Chondrocyte (in vitro differentiated cells): Measurements from ENCODE around the gene CEMP1. TPM values are rescaled to one million over a fixed set of nuclear protein-coding genes. Genes with fewer than 3 reads are reported as not detected.
A peak's percentile ranks its signal among the peaks of the same experiment; 100 is the strongest.

Experiments used
- DNase-seq: peaks from one replicate; pipeline ENCODE4 v3.0.0; 2021; ENCODE audit warnings: mixed read lengths, low spot score
- H3K27ac Mint-ChIP-seq: one replicate; pipeline ENCODE4 v1.8.0; 2021; ENCODE audit warnings: mild to moderate bottlenecking, moderate library complexity, mixed read lengths; ENCODE audit not compliant: unreplicated experiment
- H3K27me3 Mint-ChIP-seq: 2 replicates; pipeline ENCODE4 v1.8.0; 2021; ENCODE audit warnings: low read depth, mixed read lengths
- H3K36me3 Mint-ChIP-seq: 2 replicates; pipeline ENCODE4 v1.8.0; 2021; ENCODE audit warnings: low read depth, mixed read lengths
- H3K4me1 Mint-ChIP-seq: 2 replicates; pipeline ENCODE4 v1.8.0; 2021; ENCODE audit warnings: low read depth, mild to moderate bottlenecking, mixed read lengths
- H3K4me3 Mint-ChIP-seq: one replicate; pipeline ENCODE4 v1.8.0; 2021; ENCODE audit warnings: mild to moderate bottlenecking, moderate library complexity, mixed read lengths; ENCODE audit not compliant: unreplicated experiment
- H3K9me3 Mint-ChIP-seq: 2 replicates; pipeline ENCODE4 v1.8.0; 2021; ENCODE audit warnings: low read depth, mixed read lengths
- total RNA-seq: library from RNA; stranded (reverse); gene quantifications from 3 replicates; pipeline ENCODE4 v1.2.1, GENCODE V29; 2021
- TF ChIP-seq, protein P1 (sequence below): fragments of 200-600 bp; sonication (generic); IDR thresholded peaks from 2 replicates; pipeline ENCODE4 v1.5.0; 2021; ENCODE audit warnings: antibody characterized with exemption, mild to moderate bottlenecking, moderate library complexity

CEMP1 gene
- total RNA-seq, 1 donor from 2014 or later = not detected

DNA sequence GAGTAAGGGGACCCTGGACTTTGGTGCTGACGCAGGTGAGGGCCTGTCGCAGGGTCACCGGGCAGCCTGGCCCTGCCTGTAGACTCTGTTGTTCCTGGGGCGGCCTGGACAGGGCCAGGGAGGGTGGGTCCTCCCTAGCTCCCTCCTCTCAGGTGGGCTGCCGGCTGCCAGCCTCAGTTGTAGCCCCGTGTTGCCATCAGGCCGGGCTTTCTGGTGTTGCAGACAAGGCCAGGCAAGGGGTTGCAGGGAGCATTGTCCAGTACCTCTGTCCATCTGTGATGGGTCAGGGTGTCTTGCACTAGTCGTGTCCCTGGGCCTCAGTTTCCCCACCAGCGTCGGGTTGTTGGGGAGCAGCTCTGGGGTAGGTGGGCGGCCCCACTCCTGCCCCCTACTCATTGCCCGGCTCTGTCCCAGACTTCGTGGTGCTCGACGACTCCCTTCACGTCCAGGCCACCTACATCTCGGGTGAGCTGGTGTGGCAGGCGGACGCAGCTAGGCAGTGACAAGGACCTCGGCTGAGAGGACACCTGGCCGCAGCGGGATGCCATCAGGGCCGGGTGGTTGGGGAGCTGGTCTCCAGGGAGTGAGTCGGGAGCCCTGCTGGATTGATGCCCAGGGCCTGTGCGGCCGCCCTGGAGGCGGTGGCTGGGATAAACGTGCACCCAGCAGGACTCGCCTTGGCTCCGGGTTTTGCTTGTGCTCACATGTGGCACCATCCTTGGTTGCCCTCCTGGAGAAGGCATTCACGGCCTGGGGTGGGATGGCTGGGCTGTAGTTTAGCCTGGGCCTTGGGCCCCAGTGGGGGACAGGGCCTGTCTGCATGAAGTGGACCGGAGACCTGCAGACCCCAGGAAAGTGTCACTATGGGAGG lies 1.9 kb downstream of the CEMP1 start:
- Mint-ChIP-seq H3K4me3 (no peak overlapping the region), H3K27me3 (no peaks in the 10 kb centered on the region), H3K36me3 (peaks cover 2% of the 10 kb centered on the region), H3K27ac (no peak overlapping the region), H3K9me3 (no peaks in the 10 kb centered on the region), H3K4me1 (peaks cover 15% of the 10 kb centered on the region)
- no peak for DNase-seq
- TF ChIP-seq, protein P1, sequence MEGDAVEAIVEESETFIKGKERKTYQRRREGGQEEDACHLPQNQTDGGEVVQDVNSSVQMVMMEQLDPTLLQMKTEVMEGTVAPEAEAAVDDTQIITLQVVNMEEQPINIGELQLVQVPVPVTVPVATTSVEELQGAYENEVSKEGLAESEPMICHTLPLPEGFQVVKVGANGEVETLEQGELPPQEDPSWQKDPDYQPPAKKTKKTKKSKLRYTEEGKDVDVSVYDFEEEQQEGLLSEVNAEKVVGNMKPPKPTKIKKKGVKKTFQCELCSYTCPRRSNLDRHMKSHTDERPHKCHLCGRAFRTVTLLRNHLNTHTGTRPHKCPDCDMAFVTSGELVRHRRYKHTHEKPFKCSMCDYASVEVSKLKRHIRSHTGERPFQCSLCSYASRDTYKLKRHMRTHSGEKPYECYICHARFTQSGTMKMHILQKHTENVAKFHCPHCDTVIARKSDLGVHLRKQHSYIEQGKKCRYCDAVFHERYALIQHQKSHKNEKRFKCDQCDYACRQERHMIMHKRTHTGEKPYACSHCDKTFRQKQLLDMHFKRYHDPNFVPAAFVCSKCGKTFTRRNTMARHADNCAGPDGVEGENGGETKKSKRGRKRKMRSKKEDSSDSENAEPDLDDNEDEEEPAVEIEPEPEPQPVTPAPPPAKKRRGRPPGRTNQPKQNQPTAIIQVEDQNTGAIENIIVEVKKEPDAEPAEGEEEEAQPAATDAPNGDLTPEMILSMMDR = peak; percentile 19

DNA sequence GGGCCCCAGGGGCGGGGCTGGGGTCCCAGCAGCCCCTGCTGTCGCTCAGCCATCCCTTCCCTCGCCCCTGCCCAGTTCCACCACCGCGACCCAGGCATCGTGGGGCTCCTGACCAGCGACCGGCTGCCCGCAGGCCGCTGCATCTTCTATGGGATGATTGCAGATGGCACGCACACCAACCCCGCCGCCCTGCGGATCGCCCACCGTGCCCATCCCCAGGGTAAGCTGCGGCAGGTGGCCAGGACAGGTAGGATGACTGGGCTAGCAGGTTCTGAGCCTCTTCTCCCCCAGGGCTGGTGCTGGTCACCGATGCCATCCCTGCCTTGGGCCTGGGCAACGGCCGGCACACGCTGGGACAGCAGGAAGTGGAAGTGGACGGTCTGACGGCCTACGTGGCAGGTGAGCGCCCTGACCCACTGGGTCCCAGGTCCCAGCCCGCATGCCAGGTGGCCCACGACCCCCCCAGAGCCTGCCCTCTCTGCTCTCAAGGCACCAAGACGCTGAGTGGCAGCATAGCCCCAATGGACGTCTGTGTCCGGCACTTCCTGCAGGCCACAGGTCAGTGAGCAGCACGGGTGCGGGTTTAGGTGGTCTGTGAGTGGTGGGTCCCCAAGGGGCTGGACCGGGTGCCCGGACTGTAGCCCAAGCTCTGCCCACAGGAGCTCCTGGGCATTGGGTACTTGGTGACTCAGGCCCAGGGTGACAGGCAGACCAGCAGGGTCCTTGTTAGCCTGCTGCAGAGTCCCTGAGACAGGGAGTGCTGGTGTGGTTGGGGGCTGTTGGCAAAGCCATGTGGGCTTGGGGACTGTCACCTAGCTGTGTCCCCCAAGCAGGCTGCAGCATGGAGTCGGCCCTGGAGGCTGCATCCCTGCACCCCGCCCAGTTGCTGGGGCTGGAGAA lies 2.8 kb downstream of the CEMP1 start:
- Mint-ChIP-seq H3K36me3 (peaks cover 6% of the 10 kb centered on the region), H3K4me3 (no peak overlapping the region), H3K4me1 (peaks cover 15% of the 10 kb centered on the region), H3K27me3 (no peaks in the 10 kb centered on the region), H3K27ac (no peak overlapping the region), H3K9me3 (no peaks in the 10 kb centered on the region)
- TF ChIP-seq, protein P1 = no peak
- DNase-seq = peak; percentile 84

DNA sequence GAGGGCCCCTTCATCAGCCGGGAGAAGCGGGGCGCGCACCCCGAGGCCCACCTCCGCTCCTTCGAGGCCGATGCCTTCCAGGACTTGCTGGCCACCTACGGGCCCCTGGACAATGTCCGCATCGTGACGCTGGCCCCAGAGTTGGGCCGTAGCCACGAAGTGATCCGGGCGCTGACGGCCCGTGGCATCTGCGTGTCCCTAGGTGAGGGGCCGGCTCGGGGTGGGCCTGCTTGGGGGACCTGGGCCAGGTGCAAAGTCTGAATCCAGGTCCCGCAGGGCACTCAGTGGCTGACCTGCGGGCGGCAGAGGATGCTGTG lies 3.5 kb downstream of the CEMP1 start:
- Mint-ChIP-seq H3K4me3 (no peak overlapping the region), H3K27me3 (no peaks in the 10 kb centered on the region), H3K27ac (no peak overlapping the region), H3K36me3 (peaks cover 6% of the 10 kb centered on the region), H3K4me1 (peaks cover 12% of the 10 kb centered on the region), H3K9me3 (no peaks in the 10 kb centered on the region)
- TF ChIP-seq, protein P1 = no peak
- DNase-seq = no peak

DNA sequence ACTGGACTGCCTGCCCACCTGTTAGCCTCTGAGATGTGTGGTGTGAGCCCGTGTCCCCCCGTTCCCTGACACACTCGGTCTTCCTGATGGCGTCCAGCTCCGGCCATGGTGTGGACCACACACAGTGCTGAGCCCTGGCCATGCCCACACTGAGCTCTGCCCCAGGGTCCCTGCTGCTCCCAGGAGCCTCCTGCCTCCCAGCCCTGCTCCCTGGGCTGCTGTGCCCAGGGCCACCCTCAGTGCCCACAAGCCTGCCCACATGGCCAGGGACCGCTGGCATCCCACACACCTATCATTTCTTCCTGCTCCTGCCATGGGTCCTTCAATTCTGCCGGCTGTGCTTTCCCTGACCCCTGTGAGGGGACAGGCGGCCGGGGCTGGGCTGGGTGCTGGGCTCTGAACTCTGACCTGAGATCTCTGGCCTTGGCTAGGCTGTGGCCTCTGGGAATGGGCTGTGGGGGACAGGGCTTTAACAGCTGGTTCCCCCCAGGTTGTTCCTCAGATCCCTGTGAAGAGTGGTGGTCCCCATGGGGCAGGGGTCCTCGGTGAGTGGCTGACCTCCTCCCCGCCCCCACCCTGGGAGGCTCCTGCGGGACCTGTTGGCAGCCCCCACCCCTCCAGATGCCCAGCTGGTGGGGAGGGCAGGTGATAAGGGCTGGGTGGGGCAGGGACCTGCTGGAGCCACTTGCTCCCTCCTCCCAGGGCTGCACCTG lies 4.0 kb downstream of the CEMP1 start:
- H3K4me3 Mint-ChIP-seq = no peak overlapping the region
- no peaks in the 10 kb centered on the region for H3K27me3 Mint-ChIP-seq
- no peak for DNase-seq
- H3K27ac Mint-ChIP-seq = no peak overlapping the region
- peaks cover 6% of the 10 kb centered on the region for H3K36me3 Mint-ChIP-seq
- no peaks in the 10 kb centered on the region for H3K9me3 Mint-ChIP-seq
- peaks cover 8% of the 10 kb centered on the region for H3K4me1 Mint-ChIP-seq
- TF ChIP-seq, protein P1 = no peak

DNA sequence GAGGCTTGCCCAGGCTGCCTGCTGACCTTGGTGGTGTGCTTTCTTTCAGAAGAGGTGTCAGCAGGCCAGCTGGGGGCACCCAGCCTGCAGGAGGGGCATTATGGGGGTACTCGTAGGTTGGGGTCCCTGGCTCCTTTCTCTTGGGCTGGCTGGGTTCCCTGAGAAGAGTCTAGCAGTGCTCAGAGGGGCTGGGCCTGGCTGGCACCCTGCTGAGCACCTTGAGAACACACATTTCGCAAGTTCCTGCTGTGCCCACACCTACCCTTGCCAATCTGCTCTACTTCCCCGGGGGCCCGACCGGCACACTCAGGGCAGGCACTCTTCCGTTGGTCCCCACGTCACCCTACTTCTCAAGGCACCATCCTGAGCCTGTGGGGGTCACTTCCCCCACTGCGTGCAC lies 5.1 kb downstream of the CEMP1 start:
- TF ChIP-seq, protein P1 = no peak
- peaks cover 6% of the 10 kb centered on the region for H3K36me3 Mint-ChIP-seq
- H3K27ac Mint-ChIP-seq = no peak overlapping the region
- no peak overlapping the region for H3K4me3 Mint-ChIP-seq
- peaks cover 7% of the 10 kb centered on the region for H3K4me1 Mint-ChIP-seq
- no peaks in the 10 kb centered on the region for H3K9me3 Mint-ChIP-seq
- DNase-seq = no peak
- no peaks in the 10 kb centered on the region for H3K27me3 Mint-ChIP-seq
